IPS-18c (cell line): ENCODE results near the gene PPP1CC.

ENCODE experiments used
- H3K4me3 ChIP-seq: 2 replicates; pipeline ENCODE4 v1.7.0; 2013; ENCODE audit warnings: low read depth, mild to moderate bottlenecking, low read length, moderate library complexity; ENCODE audit not compliant: insufficient read depth
- H3K9me3 ChIP-seq: one replicate; pipeline ENCODE4 v1.6.1; 2013; ENCODE audit warnings: mild to moderate bottlenecking, low read length, moderate library complexity; ENCODE audit not compliant: control insufficient read depth, insufficient read depth

The PPP1CC gene

GRCh38 chr12:110702081-110702480 lies 40.6 kb downstream of the PPP1CC start:
- Histone ChIP-seq H3K9me3 (no peaks in the 10 kb centered on the region), H3K4me3 (no peak overlapping the region)

DNA sequence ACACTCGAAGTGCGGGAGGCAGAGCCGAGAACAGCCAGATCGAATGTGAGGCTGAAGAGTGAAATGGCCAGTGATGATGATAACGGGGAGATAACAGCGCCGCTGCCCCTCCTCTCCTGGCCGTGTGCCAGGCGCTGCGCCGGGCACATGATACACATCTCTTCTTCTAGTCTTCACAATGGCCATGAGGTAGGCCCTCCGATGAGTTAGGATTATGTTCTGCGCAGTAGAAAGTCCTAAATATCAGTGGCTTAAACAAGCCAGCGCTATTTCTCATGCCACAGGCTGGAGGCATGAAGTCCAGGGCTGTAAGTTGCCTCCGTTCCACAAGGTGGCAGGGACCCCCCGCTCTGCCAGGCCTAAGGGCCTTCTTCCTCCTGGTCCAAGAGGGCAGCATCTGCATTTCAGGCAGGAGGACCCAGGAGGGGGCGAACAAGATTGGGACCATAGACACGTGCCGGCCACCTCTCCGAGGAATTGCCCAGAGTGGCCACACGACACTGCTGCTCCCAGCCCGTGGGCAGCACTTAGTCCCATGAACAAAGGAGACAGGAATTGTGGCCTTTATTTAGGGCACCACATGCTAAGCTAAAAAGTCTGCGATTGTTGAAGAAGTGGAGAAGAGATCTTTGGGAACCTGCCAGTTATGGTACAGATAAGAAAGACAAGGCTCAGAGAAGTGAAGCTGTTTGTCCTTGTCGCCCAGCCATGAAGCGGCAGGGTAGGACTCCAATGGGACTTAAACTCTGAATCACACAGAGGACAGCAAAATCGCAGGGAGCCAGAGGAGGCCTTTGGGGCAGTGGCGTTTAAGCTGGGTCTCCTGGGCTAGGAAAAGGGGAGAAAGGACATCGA lies 42.9 kb downstream of the PPP1CC start:
- H3K4me3 ChIP-seq = no peak overlapping the region
- H3K9me3 ChIP-seq = peaks cover 2% of the 10 kb centered on the region

- H3K4me3 ChIP-seq = no peak overlapping the region
- peaks cover 2% of the 10 kb centered on the region for H3K9me3 ChIP-seq
Observed at GRCh38 chr12:110698171-110698902, 44.4 kb downstream of the PPP1CC start.

GRCh38 chr12:110697236-110697635 lies 45.5 kb downstream of the PPP1CC start:
- Histone ChIP-seq H3K4me3 (no peak overlapping the region), H3K9me3 (peaks cover 2% of the 10 kb centered on the region)

- peaks cover 2% of the 10 kb centered on the region for H3K9me3 ChIP-seq
Observed at GRCh38 chr12:110696283-110696682, 46.4 kb downstream of the PPP1CC start.

GRCh38 chr12:110694330-110694901 lies 48.3 kb downstream of the PPP1CC start:
- H3K9me3 ChIP-seq = peaks cover 2% of the 10 kb centered on the region
- H3K4me3 ChIP-seq = no peak overlapping the region

More at GRCh38 chr12:110696283-110696682, 46.4 kb downstream of the PPP1CC start:
- no peak overlapping the region for H3K4me3 ChIP-seq

DNA sequence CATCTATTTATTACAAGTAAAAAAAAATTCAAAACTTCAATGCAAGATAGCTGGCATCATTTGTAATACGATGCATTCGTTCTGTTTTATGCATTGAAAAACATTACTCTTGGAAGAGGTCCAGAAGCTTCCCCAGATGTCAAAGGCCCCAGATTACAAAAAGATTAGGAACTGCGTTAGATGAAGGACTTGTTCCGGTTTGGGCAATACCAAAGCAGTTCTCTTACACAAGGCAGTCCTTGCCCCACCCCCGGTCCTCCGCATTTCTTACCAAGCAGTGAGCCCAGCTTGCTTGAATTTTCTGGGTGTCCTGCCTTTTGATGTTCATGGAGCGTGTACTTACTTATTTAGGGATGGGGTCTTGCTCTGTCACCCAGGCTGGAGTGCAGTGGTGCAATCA lies 49.0 kb downstream of the PPP1CC start:
- Histone ChIP-seq H3K9me3 (peaks cover 2% of the 10 kb centered on the region), H3K4me3 (no peak overlapping the region)

- Histone ChIP-seq H3K9me3 (no peaks in the 10 kb centered on the region), H3K4me3 (0 out of 2 replicates have a peak overlapping the region, but pooled peaks have one; percentile 58)
Observed at GRCh38 chr12:110690127-110690430, 52.6 kb downstream of the PPP1CC start.

DNA sequence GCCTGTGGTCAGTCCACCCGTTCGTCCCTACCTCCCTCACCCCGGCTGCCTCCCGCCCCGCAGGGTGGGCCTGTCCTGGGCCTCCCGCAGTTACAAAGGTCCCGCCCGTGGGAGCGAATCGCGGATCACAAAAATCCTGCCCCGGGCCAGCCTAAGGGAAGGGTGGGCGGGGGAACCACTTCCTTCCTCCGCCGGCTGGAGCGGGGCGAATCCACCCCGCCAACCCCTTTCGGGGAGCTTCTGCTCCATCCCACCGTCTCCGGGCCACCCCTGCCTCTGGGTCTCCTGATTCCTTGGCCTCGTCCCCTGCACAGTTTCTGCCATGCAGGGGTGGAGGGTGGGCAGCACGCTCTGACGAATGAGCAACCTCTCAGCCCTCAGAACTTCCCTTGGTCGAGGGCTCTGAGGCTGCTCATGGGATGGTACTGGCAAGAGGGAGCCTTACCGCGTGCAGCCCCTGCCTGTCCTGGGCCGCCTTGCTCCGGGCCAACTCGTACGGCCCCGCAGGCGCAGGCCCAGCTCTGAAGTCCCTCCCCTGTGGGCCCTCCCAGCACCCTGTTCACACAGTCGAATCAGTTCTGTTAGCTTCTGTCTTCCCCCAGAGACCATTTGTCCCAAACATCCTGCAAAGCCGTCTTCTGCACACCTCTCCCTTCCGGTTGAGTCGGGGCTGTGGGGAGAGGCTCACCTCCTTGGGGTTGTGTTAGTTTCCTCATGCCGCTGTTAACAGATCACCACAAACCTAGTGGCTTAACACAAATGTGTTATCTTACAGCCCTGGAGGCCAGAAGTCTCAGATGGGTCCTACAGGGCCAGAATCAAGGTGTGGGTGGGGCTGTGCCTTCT lies 53.2 kb downstream of the PPP1CC start:
- H3K9me3 ChIP-seq = no peaks in the 10 kb centered on the region
- peak overlapping the region; percentile 58 for H3K4me3 ChIP-seq

GRCh38 chr12:110688446-110689280 lies 54.0 kb downstream of the PPP1CC start, which contains the start of gene HVCN1:
Gene HVCN1 (minus strand): TSS chr12:110689115. CDS start chr12:110683245, 5,870 bp downstream.
- H3K9me3 ChIP-seq = no peaks in the 10 kb centered on the region
- H3K4me3 ChIP-seq = peak within 1 kb of the TSS; percentile 69

- Histone ChIP-seq H3K9me3 (no peaks in the 10 kb centered on the region), H3K4me3 (no peak overlapping the region)
Observed at GRCh38 chr12:110687396-110688169, 55.1 kb downstream of the PPP1CC start.

GRCh38 chr12:110686294-110686903 lies 56.3 kb downstream of the PPP1CC start:
- Histone ChIP-seq H3K4me3 (no peak overlapping the region), H3K9me3 (no peaks in the 10 kb centered on the region)

DNA sequence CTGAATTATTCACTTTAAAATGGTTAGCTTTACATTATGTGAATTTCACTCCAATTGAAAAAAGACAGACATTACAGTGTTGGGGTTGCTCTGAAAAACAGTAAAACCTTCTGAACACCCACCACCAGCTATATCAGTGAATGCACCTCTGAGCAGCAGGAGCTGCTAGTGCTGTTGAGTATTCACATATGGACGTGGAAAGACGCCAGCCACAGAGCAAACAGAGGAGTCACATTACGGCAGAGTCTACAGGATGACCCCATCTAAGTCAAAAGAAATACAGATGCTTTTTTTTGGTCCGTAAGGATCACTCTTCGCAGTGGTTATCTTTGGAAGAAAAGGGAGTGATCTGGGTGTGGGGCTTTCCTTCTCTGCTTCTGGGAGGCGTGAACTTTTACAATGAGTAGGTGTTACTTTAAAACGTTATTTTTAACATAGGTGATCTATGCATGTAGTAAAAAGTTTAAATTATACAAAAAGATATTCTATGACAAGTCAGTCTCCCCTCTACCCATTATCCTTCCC lies 58.3 kb downstream of the PPP1CC start:
- no peaks in the 10 kb centered on the region for H3K9me3 ChIP-seq
- no peak overlapping the region for H3K4me3 ChIP-seq

DNA sequence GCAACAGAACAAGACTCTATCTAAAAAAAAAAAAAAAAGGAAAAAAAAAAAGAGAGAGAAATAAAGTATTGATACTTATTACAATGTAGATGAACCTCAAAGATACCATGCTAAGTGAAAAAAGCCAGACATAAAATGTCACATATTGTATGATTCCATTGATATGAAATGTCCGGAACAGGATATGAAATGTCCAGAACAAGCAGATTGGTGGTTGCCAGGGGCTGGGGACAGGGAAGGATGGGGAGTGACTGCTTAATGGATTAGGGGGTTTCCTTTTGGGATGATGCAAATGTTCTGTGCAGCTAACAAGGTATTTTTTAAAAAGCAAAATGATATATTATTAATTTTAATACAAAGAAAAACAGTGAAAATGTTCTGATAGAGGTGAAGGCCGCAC lies 58.8 kb downstream of the PPP1CC start:
- no peak overlapping the region for H3K4me3 ChIP-seq
- no peaks in the 10 kb centered on the region for H3K9me3 ChIP-seq

DNA sequence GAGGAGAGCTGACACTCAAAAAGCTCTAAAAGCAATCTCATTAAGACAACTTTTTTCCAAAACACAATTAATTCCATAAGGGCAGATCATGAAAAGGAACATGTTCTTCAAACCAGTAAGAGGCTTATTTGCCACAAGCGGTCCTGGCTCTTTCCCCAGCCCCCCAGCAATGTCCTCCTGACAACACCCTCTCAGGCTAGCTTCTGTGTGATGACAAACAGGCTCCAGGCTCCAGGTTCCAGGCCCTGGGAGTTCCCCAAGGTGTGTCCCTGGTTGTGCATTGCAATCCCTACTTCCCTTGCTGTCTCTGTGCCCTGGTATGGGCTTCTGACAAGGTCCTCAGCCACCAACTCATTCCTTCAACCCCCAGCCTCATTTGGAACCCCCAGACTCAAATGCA lies 62.7 kb downstream of the PPP1CC start:
- Histone ChIP-seq H3K4me3 (no peak overlapping the region), H3K9me3 (no peaks in the 10 kb centered on the region)
